ENCODE results near the gene WLS.

DNA sequence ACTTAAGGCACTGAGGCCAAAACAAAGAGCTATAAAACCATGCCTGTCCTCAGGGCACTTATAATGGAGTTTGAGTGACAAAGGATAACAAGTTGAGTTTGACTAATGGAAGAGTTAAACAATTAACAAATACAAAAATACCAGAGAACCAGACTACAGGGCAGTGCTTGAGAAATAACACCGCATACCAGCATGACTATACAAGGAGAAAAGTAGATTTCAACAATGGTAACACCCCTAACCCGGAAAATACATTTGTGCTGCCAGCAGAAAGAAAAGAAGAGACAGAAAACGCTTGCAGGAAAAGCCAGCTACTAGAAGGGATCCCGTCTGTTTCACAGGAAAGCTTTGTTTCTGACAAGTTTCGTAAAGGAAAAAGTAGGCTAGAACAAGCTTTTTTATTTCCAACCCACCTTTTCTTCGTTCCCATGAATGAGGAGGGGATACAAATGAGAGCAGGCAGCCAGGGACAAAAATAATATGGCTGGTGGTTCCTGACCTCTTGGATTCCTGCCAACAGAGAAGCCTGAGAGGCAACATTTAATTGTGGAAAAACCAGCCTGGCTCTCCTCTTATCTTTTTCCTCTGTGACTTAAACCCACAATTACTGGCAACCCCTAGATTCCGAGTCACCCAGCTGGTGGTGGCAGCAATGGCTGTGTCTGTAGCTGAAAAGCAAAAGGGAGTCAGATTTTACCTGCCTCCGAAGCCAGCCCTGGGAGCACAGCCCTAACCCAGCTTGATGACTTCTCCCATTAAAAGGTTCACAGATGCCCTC lies 56.5 kb downstream of the WLS start:
- TF ChIP-seq POLR2A (IDR thresholded peaks at IDR 0.05), result no peak
- TF ChIP-seq, protein P1, sequence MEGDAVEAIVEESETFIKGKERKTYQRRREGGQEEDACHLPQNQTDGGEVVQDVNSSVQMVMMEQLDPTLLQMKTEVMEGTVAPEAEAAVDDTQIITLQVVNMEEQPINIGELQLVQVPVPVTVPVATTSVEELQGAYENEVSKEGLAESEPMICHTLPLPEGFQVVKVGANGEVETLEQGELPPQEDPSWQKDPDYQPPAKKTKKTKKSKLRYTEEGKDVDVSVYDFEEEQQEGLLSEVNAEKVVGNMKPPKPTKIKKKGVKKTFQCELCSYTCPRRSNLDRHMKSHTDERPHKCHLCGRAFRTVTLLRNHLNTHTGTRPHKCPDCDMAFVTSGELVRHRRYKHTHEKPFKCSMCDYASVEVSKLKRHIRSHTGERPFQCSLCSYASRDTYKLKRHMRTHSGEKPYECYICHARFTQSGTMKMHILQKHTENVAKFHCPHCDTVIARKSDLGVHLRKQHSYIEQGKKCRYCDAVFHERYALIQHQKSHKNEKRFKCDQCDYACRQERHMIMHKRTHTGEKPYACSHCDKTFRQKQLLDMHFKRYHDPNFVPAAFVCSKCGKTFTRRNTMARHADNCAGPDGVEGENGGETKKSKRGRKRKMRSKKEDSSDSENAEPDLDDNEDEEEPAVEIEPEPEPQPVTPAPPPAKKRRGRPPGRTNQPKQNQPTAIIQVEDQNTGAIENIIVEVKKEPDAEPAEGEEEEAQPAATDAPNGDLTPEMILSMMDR (IDR thresholded peaks at IDR 0.05), result no peak
